CD4-positive, alpha-beta T cell treated with Interleukin-4 for 4 hours (primary cell): ENCODE data around the gene CTXN1.
"Not testable (repeated sequence)": the region's sequence is repeated elsewhere in the genome, so short reads cannot be mapped to it uniquely, and the experiment has no call there.

ENCODE experiments used
- DNase-seq: peaks from one replicate; pipeline ENCODE4 v3.0.0-alpha.2; 2020

CTXN1 gene

GRCh38 chr19:7924651-7925170, 1.2 kb downstream of the CTXN1 start:
- DNase-seq: no peak

- DNase-seq: no peak
Observed at GRCh38 chr19:7924241-7924640, 1.7 kb downstream of the CTXN1 start.

- DNase-seq: no peak
Observed at GRCh38 chr19:7923295-7924191, 2.4 kb downstream of the CTXN1 start.

GRCh38 chr19:7922836-7923195, 3.1 kb downstream of the CTXN1 start:
- DNase-seq: no peak

- DNase-seq: no peak
Observed at GRCh38 chr19:7921967-7922835, 3.7 kb downstream of the CTXN1 start.

- no peak for DNase-seq
Observed at GRCh38 chr19:7921302-7921966, 4.5 kb downstream of the CTXN1 start.

GRCh38 chr19:7920519-7921301, 5.2 kb downstream of the CTXN1 start:
- DNase-seq: peak; percentile 97

GRCh38 chr19:7919610-7920518, 6.1 kb downstream of the CTXN1 start, which contains the start of gene SNAPC2:
Gene SNAPC2 (plus strand): TSS chr19:7920338. CDS start chr19:7920367, 29 bp downstream.
- peak; percentile 96 for DNase-seq

- no peak for DNase-seq
Observed at GRCh38 chr19:7918615-7919421, 7.1 kb downstream of the CTXN1 start.

GRCh38 chr19:7918062-7918614, 7.8 kb downstream of the CTXN1 start:
- DNase-seq: not testable (repeated sequence)

- DNase-seq: peak; percentile 45
Observed at GRCh38 chr19:7917267-7918061, 8.5 kb downstream of the CTXN1 start.

GRCh38 chr19:7916955-7917266, 9.0 kb downstream of the CTXN1 start:
- DNase-seq: no peak

- peak; percentile 20 for DNase-seq
Observed at GRCh38 chr19:7916103-7916954, 9.6 kb downstream of the CTXN1 start.

- no peak for DNase-seq
Observed at GRCh38 chr19:7915250-7916102, 10.5 kb downstream of the CTXN1 start.

- DNase-seq: no peak
Observed at GRCh38 chr19:7914598-7915045, 11.3 kb downstream of the CTXN1 start, which contains the start of gene TGFBR3L. Gene TGFBR3L (plus strand): TSS chr19:7914830.

- DNase-seq: no peak
Observed at GRCh38 chr19:7914099-7914498, 11.8 kb downstream of the CTXN1 start.

- DNase-seq: no peak
Observed at GRCh38 chr19:7913652-7914051, 12.3 kb downstream of the CTXN1 start.
